ENCODE measurements around the gene MNDA.

- TF ChIP-seq CTCF (IDR thresholded peaks at IDR 0.05): no peak
- no peak for TF ChIP-seq POLR2A (IDR thresholded peaks at IDR 0.05)
These were observed 30.6 kb upstream of the MNDA start for GRCh38 chr1:158800526-158800925.

All from heart left ventricle (tissue), 13 donors.